ENCODE results near the gene SDHB. TPM values are rescaled to one million over a fixed set of nuclear protein-coding genes. Genes with fewer than 3 reads are reported as not detected.

Gene SDHB
- total RNA-seq, 1 experiment from 2014 or later = 212 TPM

DNA sequence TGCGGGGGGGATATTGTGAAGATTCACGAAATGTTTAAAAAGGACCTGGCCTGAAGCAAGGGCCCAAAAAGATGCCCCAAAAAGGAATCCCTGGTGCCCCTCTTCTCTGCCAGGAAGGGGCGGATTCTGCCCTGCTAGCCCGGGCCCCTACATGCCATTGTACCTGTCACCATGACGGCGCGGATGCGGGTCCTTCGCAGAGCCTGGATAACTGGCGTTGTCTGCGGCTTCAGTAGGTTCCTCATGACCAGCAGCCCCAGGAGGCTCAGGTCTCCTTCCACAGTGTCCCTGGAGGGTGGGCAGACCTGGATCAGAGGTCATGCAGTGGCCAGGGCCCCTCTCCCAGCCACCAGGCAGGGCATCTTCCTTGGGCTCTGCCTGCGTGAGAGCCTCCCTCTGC is 62.3 kb downstream of the SDHB start:
- POLR2A ChIA-PET = no interaction called here
- H3K4me1 ChIP-seq (ENCODE audit: control insufficient read depth, insufficient read depth, low read length) = no peaks in the 10 kb centered on the region
- H3K27me3 ChIP-seq (ENCODE audit: control insufficient read depth, insufficient read depth, low read length) = no peaks in the 10 kb centered on the region
- ATAC-seq (no peak), DNase-seq (ENCODE audit: low read depth, low spot score) (no peak)
- H3K27ac ChIP-seq (ENCODE audit: low read length) = no peak overlapping the region
- intact Hi-C loops (cut with micrococcal nuclease; ENCODE audit: unreplicated experiment) (no loop called here), in situ Hi-C loops (cut with HindIII; ENCODE audit: low pct_unique_long_range_greater_than_20kb, low sequenced_read_pairs) (no loop called here)
- TF ChIP-seq TCF7L2 (IDR thresholded peaks at IDR 0.05; ENCODE audit: low read depth, low read length) = no peak
- TF ChIP-seq, protein P1, sequence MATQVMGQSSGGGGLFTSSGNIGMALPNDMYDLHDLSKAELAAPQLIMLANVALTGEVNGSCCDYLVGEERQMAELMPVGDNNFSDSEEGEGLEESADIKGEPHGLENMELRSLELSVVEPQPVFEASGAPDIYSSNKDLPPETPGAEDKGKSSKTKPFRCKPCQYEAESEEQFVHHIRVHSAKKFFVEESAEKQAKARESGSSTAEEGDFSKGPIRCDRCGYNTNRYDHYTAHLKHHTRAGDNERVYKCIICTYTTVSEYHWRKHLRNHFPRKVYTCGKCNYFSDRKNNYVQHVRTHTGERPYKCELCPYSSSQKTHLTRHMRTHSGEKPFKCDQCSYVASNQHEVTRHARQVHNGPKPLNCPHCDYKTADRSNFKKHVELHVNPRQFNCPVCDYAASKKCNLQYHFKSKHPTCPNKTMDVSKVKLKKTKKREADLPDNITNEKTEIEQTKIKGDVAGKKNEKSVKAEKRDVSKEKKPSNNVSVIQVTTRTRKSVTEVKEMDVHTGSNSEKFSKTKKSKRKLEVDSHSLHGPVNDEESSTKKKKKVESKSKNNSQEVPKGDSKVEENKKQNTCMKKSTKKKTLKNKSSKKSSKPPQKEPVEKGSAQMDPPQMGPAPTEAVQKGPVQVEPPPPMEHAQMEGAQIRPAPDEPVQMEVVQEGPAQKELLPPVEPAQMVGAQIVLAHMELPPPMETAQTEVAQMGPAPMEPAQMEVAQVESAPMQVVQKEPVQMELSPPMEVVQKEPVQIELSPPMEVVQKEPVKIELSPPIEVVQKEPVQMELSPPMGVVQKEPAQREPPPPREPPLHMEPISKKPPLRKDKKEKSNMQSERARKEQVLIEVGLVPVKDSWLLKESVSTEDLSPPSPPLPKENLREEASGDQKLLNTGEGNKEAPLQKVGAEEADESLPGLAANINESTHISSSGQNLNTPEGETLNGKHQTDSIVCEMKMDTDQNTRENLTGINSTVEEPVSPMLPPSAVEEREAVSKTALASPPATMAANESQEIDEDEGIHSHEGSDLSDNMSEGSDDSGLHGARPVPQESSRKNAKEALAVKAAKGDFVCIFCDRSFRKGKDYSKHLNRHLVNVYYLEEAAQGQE (IDR thresholded peaks at IDR 0.05; ENCODE audit: insufficient read depth in 1 of 2, low read depth in 2 of 2, low read length in 1 of 2) = no peak
- TF ChIP-seq POLR2AphosphoS5 (IDR thresholded peaks at IDR 0.05; ENCODE audit: low read depth, low read length) = no peak
- TF ChIP-seq SIN3A (IDR thresholded peaks at IDR 0.05; ENCODE audit: borderline replicate concordance, insufficient read depth, low read depth, low read length) = no peak
- TF ChIP-seq, protein P2, sequence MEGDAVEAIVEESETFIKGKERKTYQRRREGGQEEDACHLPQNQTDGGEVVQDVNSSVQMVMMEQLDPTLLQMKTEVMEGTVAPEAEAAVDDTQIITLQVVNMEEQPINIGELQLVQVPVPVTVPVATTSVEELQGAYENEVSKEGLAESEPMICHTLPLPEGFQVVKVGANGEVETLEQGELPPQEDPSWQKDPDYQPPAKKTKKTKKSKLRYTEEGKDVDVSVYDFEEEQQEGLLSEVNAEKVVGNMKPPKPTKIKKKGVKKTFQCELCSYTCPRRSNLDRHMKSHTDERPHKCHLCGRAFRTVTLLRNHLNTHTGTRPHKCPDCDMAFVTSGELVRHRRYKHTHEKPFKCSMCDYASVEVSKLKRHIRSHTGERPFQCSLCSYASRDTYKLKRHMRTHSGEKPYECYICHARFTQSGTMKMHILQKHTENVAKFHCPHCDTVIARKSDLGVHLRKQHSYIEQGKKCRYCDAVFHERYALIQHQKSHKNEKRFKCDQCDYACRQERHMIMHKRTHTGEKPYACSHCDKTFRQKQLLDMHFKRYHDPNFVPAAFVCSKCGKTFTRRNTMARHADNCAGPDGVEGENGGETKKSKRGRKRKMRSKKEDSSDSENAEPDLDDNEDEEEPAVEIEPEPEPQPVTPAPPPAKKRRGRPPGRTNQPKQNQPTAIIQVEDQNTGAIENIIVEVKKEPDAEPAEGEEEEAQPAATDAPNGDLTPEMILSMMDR (IDR thresholded peaks at IDR 0.05) = no peak
- CTCF ChIA-PET = no interaction called here
- H3K36me3 ChIP-seq (ENCODE audit: control insufficient read depth, insufficient read depth, low read length) = no peaks in the 10 kb centered on the region
- no peaks in the 10 kb centered on the region for H3K9me3 ChIP-seq (ENCODE audit: control insufficient read depth, insufficient read depth, low read depth, low read length)
- no TSS peak for BruUV-seq (replicated peaks)
- H3K4me3 ChIP-seq (ENCODE audit: low read depth in 2 of 2, low read length in 2 of 2) = no peak overlapping the region

- Histone ChIP-seq H3K4me3 (ENCODE audit: low read depth in 2 of 2, low read length in 2 of 2) (no peak overlapping the region), H3K4me1 (ENCODE audit: control insufficient read depth, insufficient read depth, low read length) (no peaks in the 10 kb centered on the region; the same call in 1 of the 2 replicates), H3K27ac (ENCODE audit: low read length) (no peak overlapping the region), H3K27me3 (ENCODE audit: control insufficient read depth, insufficient read depth, low read length) (no peaks in the 10 kb centered on the region), H3K9me3 (ENCODE audit: control insufficient read depth, insufficient read depth, low read depth, low read length) (no peaks in the 10 kb centered on the region), H3K36me3 (ENCODE audit: control insufficient read depth, insufficient read depth, low read length) (no peaks in the 10 kb centered on the region)
- DNase-seq (ENCODE audit: low read depth, low spot score) = no peak
- ChIA-PET CTCF (interaction anchor here (0.5 to 0.6 kb wide), 2 partner anchors 10 to 18 kb away, joined by 4 to 5 read pairs; partner anchors contain the start of gene MFAP2), POLR2A (no interaction called here)
- no peak for ATAC-seq
- in situ Hi-C loops (cut with HindIII; ENCODE audit: low pct_unique_long_range_greater_than_20kb, low sequenced_read_pairs) = no loop called here
- TF ChIP-seq SIN3A (IDR thresholded peaks at IDR 0.05; ENCODE audit: borderline replicate concordance, insufficient read depth, low read depth, low read length) = no peak
- TF ChIP-seq, protein P1 (IDR thresholded peaks at IDR 0.05; ENCODE audit: insufficient read depth in 1 of 2, low read depth in 2 of 2, low read length in 1 of 2) = no peak
- no peak for TF ChIP-seq TCF7L2 (IDR thresholded peaks at IDR 0.05; ENCODE audit: low read depth, low read length)
- TF ChIP-seq, protein P2 (IDR thresholded peaks at IDR 0.05) = no peak
- TF ChIP-seq POLR2AphosphoS5 (IDR thresholded peaks at IDR 0.05; ENCODE audit: low read depth, low read length) = no peak
- BruUV-seq (replicated peaks) = no TSS peak
- intact Hi-C loops (cut with micrococcal nuclease; ENCODE audit: unreplicated experiment) = no loop called here
Observed at GRCh38 chr1:16989676-16990391, 64.0 kb downstream of the SDHB start.
